PFSK-1 (cell line): Measurements from ENCODE around the gene LRRC8C.

ENCODE experiments used
- FOXP2 ChIP-seq: optimal IDR thresholded peaks from 2 replicates; pipeline ENCODE3; 2011; ENCODE audit warnings: borderline replicate concordance, control low read depth, inconsistent platforms; ENCODE audit not compliant: insufficient read depth; ENCODE audit errors: extremely low read length, extremely low read depth
- POLR2AphosphoS5 ChIP-seq: IDR thresholded peaks from 2 replicates; pipeline ENCODE4 v1.6.1; 2012; ENCODE audit warnings: low read depth, mild to moderate bottlenecking, control low read depth, low read length, moderate library complexity
- SIN3A ChIP-seq: IDR thresholded peaks from 2 replicates; pipeline ENCODE4 v1.6.1; 2012; ENCODE audit warnings: mild to moderate bottlenecking, low read length, moderate library complexity, borderline replicate concordance; ENCODE audit not compliant: insufficient read depth
- TAF1 ChIP-seq: IDR thresholded peaks from 2 replicates; pipeline ENCODE4 v1.6.1; 2012; ENCODE audit warnings: low read length, control low read depth, borderline replicate concordance; ENCODE audit not compliant: insufficient read depth
- TF ChIP-seq, protein P1 (sequence below), 2 experiments: IDR thresholded peaks; 2 replicates each; pipeline versions ENCODE4 v1.6.1 to v1.8.0; 2011 to 2012; ENCODE audit warnings: low read depth in 2 of 2, low read length in 2 of 2, control low read depth in 1 of 2, inconsistent platforms in 1 of 2, mild to moderate bottlenecking in 1 of 2, moderate library complexity in 1 of 2; ENCODE audit not compliant: insufficient read depth in 1 of 2

DNA sequence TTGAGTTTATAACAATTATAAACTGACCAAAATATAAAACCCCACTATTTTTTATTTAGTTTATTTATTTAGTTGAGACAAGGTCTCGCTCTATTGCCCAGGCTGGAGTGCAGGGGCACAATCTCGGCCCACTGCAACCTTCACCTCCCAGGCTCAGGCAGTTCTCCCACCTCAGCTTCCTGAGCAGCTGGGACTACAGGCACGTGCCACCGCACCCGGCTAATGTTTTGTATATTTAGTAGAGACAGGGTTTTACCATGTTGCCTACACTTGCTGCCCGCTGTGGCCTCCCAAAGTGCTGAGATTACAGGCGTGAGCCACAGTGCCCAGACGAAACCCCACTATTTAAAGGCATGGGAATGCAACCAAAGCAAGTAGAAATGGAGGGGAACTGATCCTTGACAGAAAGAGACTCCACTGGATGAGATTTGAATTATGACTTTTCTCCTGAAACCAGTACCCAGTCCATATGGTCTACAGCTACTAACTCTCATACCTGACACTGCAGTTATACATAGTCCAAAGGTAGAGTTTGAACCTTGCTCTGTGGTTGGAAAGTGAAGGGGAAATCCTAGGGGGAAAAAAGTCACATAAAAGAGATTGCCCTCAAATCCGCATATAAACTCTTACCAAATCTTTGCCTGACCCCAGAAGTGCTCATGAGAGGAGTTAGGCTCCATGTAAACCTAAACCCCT lies 11.3 kb downstream of the LRRC8C start:
- TF ChIP-seq POLR2AphosphoS5 (no peak), SIN3A (no peak), FOXP2 (no peak), TAF1 (no peak)
- TF ChIP-seq, protein P1, sequence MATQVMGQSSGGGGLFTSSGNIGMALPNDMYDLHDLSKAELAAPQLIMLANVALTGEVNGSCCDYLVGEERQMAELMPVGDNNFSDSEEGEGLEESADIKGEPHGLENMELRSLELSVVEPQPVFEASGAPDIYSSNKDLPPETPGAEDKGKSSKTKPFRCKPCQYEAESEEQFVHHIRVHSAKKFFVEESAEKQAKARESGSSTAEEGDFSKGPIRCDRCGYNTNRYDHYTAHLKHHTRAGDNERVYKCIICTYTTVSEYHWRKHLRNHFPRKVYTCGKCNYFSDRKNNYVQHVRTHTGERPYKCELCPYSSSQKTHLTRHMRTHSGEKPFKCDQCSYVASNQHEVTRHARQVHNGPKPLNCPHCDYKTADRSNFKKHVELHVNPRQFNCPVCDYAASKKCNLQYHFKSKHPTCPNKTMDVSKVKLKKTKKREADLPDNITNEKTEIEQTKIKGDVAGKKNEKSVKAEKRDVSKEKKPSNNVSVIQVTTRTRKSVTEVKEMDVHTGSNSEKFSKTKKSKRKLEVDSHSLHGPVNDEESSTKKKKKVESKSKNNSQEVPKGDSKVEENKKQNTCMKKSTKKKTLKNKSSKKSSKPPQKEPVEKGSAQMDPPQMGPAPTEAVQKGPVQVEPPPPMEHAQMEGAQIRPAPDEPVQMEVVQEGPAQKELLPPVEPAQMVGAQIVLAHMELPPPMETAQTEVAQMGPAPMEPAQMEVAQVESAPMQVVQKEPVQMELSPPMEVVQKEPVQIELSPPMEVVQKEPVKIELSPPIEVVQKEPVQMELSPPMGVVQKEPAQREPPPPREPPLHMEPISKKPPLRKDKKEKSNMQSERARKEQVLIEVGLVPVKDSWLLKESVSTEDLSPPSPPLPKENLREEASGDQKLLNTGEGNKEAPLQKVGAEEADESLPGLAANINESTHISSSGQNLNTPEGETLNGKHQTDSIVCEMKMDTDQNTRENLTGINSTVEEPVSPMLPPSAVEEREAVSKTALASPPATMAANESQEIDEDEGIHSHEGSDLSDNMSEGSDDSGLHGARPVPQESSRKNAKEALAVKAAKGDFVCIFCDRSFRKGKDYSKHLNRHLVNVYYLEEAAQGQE (IDR thresholded peaks at IDR 0.05; ENCODE audit: insufficient read depth in 1 of 2, low read depth in 2 of 2, low read length in 2 of 2) = no peak
